Activated CD8-positive, alpha-beta memory T cell treated with anti-CD3 and anti-CD28 coated beads, Interleukin-2, amount 10 ng/mL, durations not matched to agents 7 days and 5 days (primary cell): ENCODE results near the gene IFI27. TPM values are rescaled to one million over a fixed set of nuclear protein-coding genes. Genes with fewer than 3 reads are reported as not detected.
A peak's percentile ranks its signal among the peaks of the same experiment; 100 is the strongest.

ENCODE experiments used
- ATAC-seq: fragments of 150-1000 bp; cut with Tn5 transposase; one replicate; pipeline ENCODE4 v1.10.0; 2021; ENCODE audit warnings: moderate library complexity
- CTCF ChIA-PET: fragments of 350-600 bp; sonication (Branson Sonifier 250); formaldehyde crosslinking; loops from one replicate; lab custom pipeline; 2021; ENCODE audit warnings: antibody characterized with exemption; lab: Charles Lee
- DNase-seq: peaks from one replicate; pipeline ENCODE4 v3.0.0-alpha.2; 2020
- H3K27ac Mint-ChIP-seq: one replicate; pipeline ENCODE4 v1.8.0; 2021; ENCODE audit warnings: mild to moderate bottlenecking, mixed read lengths
- H3K27me3 Mint-ChIP-seq: one replicate; pipeline ENCODE4 v1.8.0; 2021; ENCODE audit warnings: mixed read lengths
- H3K36me3 Mint-ChIP-seq: one replicate; pipeline ENCODE4 v1.8.0; 2021; ENCODE audit warnings: mild to moderate bottlenecking, mixed read lengths
- H3K4me1 Mint-ChIP-seq: one replicate; pipeline ENCODE4 v1.8.0; 2021; ENCODE audit warnings: mixed read lengths
- H3K4me3 Mint-ChIP-seq: one replicate; pipeline ENCODE4 v1.8.0; 2021; ENCODE audit warnings: mild to moderate bottlenecking, moderate library complexity, mixed read lengths
- H3K9me3 Mint-ChIP-seq: one replicate; pipeline ENCODE4 v1.8.0; 2022; ENCODE audit warnings: low read depth, mixed read lengths
- total RNA-seq, 2 experiments: library from RNA; stranded (reverse); gene quantifications; one replicate each; pipeline ENCODE4 v1.2.3, GENCODE V29; 2021

The IFI27 gene
- total RNA-seq, 2 experiments from 2014 or later, result 81.5 to 325 TPM

GRCh38 chr14:94087891-94088290 is 22.6 kb upstream of the IFI27 start:
- Mint-ChIP-seq H3K27ac (no peak overlapping the region), H3K9me3 (peaks cover 2% of the 10 kb centered on the region)
- CTCF ChIA-PET, result interaction anchor here (0.8 kb wide), 1 partner anchor 49 kb away, joined by 4 read pairs; no protein-coding TSS in a partner anchor

GRCh38 chr14:94088516-94088915 is 22.0 kb upstream of the IFI27 start:
- DNase-seq, result no peak
- CTCF ChIA-PET, result interaction anchor here (0.8 kb wide), 1 partner anchor 48 kb away, joined by 4 read pairs; no protein-coding TSS in a partner anchor
- Mint-ChIP-seq H3K27ac (no peak overlapping the region), H3K4me3 (no peak overlapping the region), H3K4me1 (peaks cover 2% of the 10 kb centered on the region), H3K36me3 (peaks cover 16% of the 10 kb centered on the region), H3K9me3 (peaks cover 2% of the 10 kb centered on the region), H3K27me3 (no peaks in the 10 kb centered on the region)
- ATAC-seq, result no peak

More at GRCh38 chr14:94087891-94088290, 22.6 kb upstream of the IFI27 start:
- H3K27me3 Mint-ChIP-seq, result no peaks in the 10 kb centered on the region
- DNase-seq (no peak), ATAC-seq (no peak)
- peaks cover 20% of the 10 kb centered on the region for H3K36me3 Mint-ChIP-seq
- H3K4me1 Mint-ChIP-seq, result peaks cover 8% of the 10 kb centered on the region
- H3K4me3 Mint-ChIP-seq, result no peak overlapping the region

GRCh38 chr14:94089479-94089878 is 21.1 kb upstream of the IFI27 start:
- CTCF ChIA-PET, result interaction anchor here (1.2 to 1.8 kb wide), 2 partner anchors 8 to 149 kb away, joined by 3 to 5 read pairs; partner anchors contain the start of genes DDX24 and IFI27L1
- no peak for ATAC-seq
- peaks cover 1% of the 10 kb centered on the region for H3K4me1 Mint-ChIP-seq
- H3K36me3 Mint-ChIP-seq, result peaks cover 16% of the 10 kb centered on the region
- H3K9me3 Mint-ChIP-seq, result peaks cover 2% of the 10 kb centered on the region
- no peak overlapping the region for H3K4me3 Mint-ChIP-seq
- H3K27ac Mint-ChIP-seq, result no peak overlapping the region
- DNase-seq, result no peak
- H3K27me3 Mint-ChIP-seq, result no peaks in the 10 kb centered on the region

GRCh38 chr14:94093418-94093817 is 17.1 kb upstream of the IFI27 start:
- Mint-ChIP-seq H3K27ac (no peak overlapping the region), H3K9me3 (no peaks in the 10 kb centered on the region), H3K4me1 (no peaks in the 10 kb centered on the region), H3K36me3 (peaks cover 4% of the 10 kb centered on the region), H3K4me3 (no peak overlapping the region), H3K27me3 (no peaks in the 10 kb centered on the region)
- DNase-seq, result no peak
- CTCF ChIA-PET, result interaction anchor here (1.2 kb wide), 1 partner anchor 58 kb away, joined by 3 read pairs; no protein-coding TSS in a partner anchor
- no peak for ATAC-seq

GRCh38 chr14:94097091-94097490 is 13.4 kb upstream of the IFI27 start:
- H3K36me3 Mint-ChIP-seq, result peaks cover 2% of the 10 kb centered on the region
- H3K4me3 Mint-ChIP-seq, result no peak overlapping the region
- DNase-seq, result peak; percentile 4
- H3K9me3 Mint-ChIP-seq, result no peaks in the 10 kb centered on the region
- no peaks in the 10 kb centered on the region for H3K4me1 Mint-ChIP-seq
- no peak overlapping the region for H3K27ac Mint-ChIP-seq
- no peak for ATAC-seq
- CTCF ChIA-PET, result interaction anchor here (0.6 kb wide), 1 partner anchor 158 kb away, joined by 5 read pairs; no protein-coding TSS in a partner anchor
- H3K27me3 Mint-ChIP-seq, result no peaks in the 10 kb centered on the region

GRCh38 chr14:94098326-94098992 is 12.1 kb upstream of the IFI27 start:
- peak; percentile 36 for DNase-seq
- Mint-ChIP-seq H3K9me3 (no peaks in the 10 kb centered on the region), H3K27ac (no peak overlapping the region), H3K36me3 (peaks cover 2% of the 10 kb centered on the region), H3K4me3 (no peak overlapping the region), H3K4me1 (no peaks in the 10 kb centered on the region), H3K27me3 (no peaks in the 10 kb centered on the region)
- ATAC-seq, result no peak
- CTCF ChIA-PET, result no interaction called here

GRCh38 chr14:94099006-94099405 is 11.5 kb upstream of the IFI27 start:
- Mint-ChIP-seq H3K27ac (no peak overlapping the region), H3K9me3 (no peaks in the 10 kb centered on the region), H3K36me3 (peaks cover 2% of the 10 kb centered on the region), H3K4me1 (no peaks in the 10 kb centered on the region), H3K27me3 (no peaks in the 10 kb centered on the region), H3K4me3 (no peak overlapping the region)
- DNase-seq (peak; percentile 18), ATAC-seq (no peak)
- CTCF ChIA-PET, result no interaction called here

GRCh38 chr14:94100847-94101246 is 9.7 kb upstream of the IFI27 start:
- Mint-ChIP-seq H3K4me3 (no peak overlapping the region), H3K4me1 (no peaks in the 10 kb centered on the region), H3K36me3 (no peaks in the 10 kb centered on the region), H3K27me3 (no peaks in the 10 kb centered on the region), H3K27ac (no peak overlapping the region), H3K9me3 (no peaks in the 10 kb centered on the region)
- no peak for DNase-seq
- no peak for ATAC-seq
- CTCF ChIA-PET, result interaction anchor here (1.3 kb wide), 1 partner anchor 100 kb away, joined by 3 read pairs; no protein-coding TSS in a partner anchor

GRCh38 chr14:94101748-94102147 is 8.8 kb upstream of the IFI27 start:
- DNase-seq, result no peak
- no peak for ATAC-seq
- Mint-ChIP-seq H3K27ac (no peak overlapping the region), H3K9me3 (no peaks in the 10 kb centered on the region), H3K36me3 (no peaks in the 10 kb centered on the region), H3K4me3 (no peak overlapping the region), H3K27me3 (no peaks in the 10 kb centered on the region), H3K4me1 (no peaks in the 10 kb centered on the region)
- CTCF ChIA-PET, result no interaction called here

- no peak overlapping the region for H3K4me3 Mint-ChIP-seq
- CTCF ChIA-PET, result interaction anchor here (0.6 kb wide), 1 partner anchor 299 kb away, joined by 3 read pairs; no protein-coding TSS in a partner anchor
- H3K36me3 Mint-ChIP-seq, result peaks cover 2% of the 10 kb centered on the region
- DNase-seq (no peak), ATAC-seq (no peak)
- H3K27me3 Mint-ChIP-seq, result no peaks in the 10 kb centered on the region
- H3K4me1 Mint-ChIP-seq, result no peaks in the 10 kb centered on the region
- H3K27ac Mint-ChIP-seq, result no peak overlapping the region
- no peaks in the 10 kb centered on the region for H3K9me3 Mint-ChIP-seq
Observed at GRCh38 chr14:94102768-94103482, 7.6 kb upstream of the IFI27 start.

GRCh38 chr14:94103554-94104150 is 6.9 kb upstream of the IFI27 start:
- Mint-ChIP-seq H3K4me3 (no peak overlapping the region), H3K9me3 (no peaks in the 10 kb centered on the region), H3K27ac (no peak overlapping the region), H3K4me1 (no peaks in the 10 kb centered on the region), H3K36me3 (peaks cover 2% of the 10 kb centered on the region), H3K27me3 (no peaks in the 10 kb centered on the region)
- DNase-seq (no peak), ATAC-seq (no peak)
- CTCF ChIA-PET, result interaction anchor here (0.6 kb wide), 1 partner anchor 300 kb away, joined by 3 read pairs; no protein-coding TSS in a partner anchor

GRCh38 chr14:94104731-94105130 is 5.8 kb upstream of the IFI27 start:
- Mint-ChIP-seq H3K9me3 (no peaks in the 10 kb centered on the region), H3K36me3 (peaks cover 2% of the 10 kb centered on the region), H3K4me1 (no peaks in the 10 kb centered on the region), H3K27ac (no peak overlapping the region), H3K4me3 (no peak overlapping the region), H3K27me3 (no peaks in the 10 kb centered on the region)
- CTCF ChIA-PET, result no interaction called here
- no peak for ATAC-seq
- no peak for DNase-seq

- DNase-seq, result peak; percentile 26
- Mint-ChIP-seq H3K4me3 (no peak overlapping the region), H3K27ac (peak overlapping the region; percentile 82), H3K27me3 (no peaks in the 10 kb centered on the region), H3K4me1 (peaks cover 24% of the 10 kb centered on the region), H3K9me3 (no peaks in the 10 kb centered on the region), H3K36me3 (peaks cover 6% of the 10 kb centered on the region)
- CTCF ChIA-PET, result interaction anchor here (1.3 kb wide), 2 partner anchors 22 to 27 kb away, joined by 4 read pairs; no protein-coding TSS in a partner anchor
- no peak for ATAC-seq
Observed at GRCh38 chr14:94109915-94110250, 653 bp upstream of the IFI27 start.
